OCI-LY1 (cell line): ENCODE measurements around the gene PLCB4.

Experiments used
- H2AFZ ChIP-seq: fragments of 200-600 bp; sonication (generic), shearing (Covaris generic); 2 replicates; pipeline ENCODE4 v1.6.0; 2014; ENCODE audit warnings: antibody characterized with exemption, mild to moderate bottlenecking, low read length
- H3F3A ChIP-seq: fragments of 200-600 bp; sonication (generic), shearing (Covaris generic); 2 replicates; pipeline ENCODE4 v1.6.0; 2014; ENCODE audit warnings: mild to moderate bottlenecking, antibody characterized with exemption, low read length, moderate library complexity; ENCODE audit not compliant: insufficient read depth
- H3K27ac ChIP-seq: fragments of 200-600 bp; sonication (generic); 2 replicates; pipeline ENCODE4 v1.5.1; 2014; ENCODE audit warnings: low read length, mixed run types, mild to moderate bottlenecking, low read depth; ENCODE audit not compliant: poor library complexity, severe bottlenecking
- H3K27me3 ChIP-seq: fragments of 200-600 bp; sonication (generic); 2 replicates; pipeline ENCODE4 v1.6.0; 2014; ENCODE audit warnings: antibody characterized with exemption, mild to moderate bottlenecking, low read length, moderate library complexity; ENCODE audit not compliant: insufficient read depth
- H3K36me3 ChIP-seq: fragments of 200-600 bp; sonication (generic); 2 replicates; pipeline ENCODE4 v1.6.1; 2014; ENCODE audit warnings: mild to moderate bottlenecking, antibody characterized with exemption, low read length, moderate library complexity, mixed read lengths; ENCODE audit not compliant: insufficient read depth
- H3K4me1 ChIP-seq: fragments of 200-600 bp; sonication (generic); 2 replicates; pipeline ENCODE4 v1.5.1; 2014; ENCODE audit warnings: mild to moderate bottlenecking, low read length, moderate library complexity; ENCODE audit not compliant: insufficient read depth, severe bottlenecking
- H3K4me2 ChIP-seq: fragments of 200-600 bp; sonication (generic), shearing (Covaris generic); 2 replicates; pipeline ENCODE4 v1.6.1; 2014; ENCODE audit warnings: low read length
- H3K4me3 ChIP-seq: fragments of 200-600 bp; sonication (generic); 2 replicates; pipeline ENCODE4 v1.5.1; 2014; ENCODE audit warnings: low read length, low read depth, mild to moderate bottlenecking, mixed read lengths; ENCODE audit not compliant: poor library complexity, severe bottlenecking
- H3K79me2 ChIP-seq: fragments of 200-600 bp; shearing (Covaris generic); 2 replicates; pipeline ENCODE4 v1.6.1; 2016; ENCODE audit warnings: mixed run types, low read length, mixed read lengths; ENCODE audit not compliant: insufficient read depth
- H3K9ac ChIP-seq: fragments of 200-600 bp; sonication (generic), shearing (Covaris generic); 2 replicates; pipeline ENCODE4 v1.6.1; 2014; ENCODE audit warnings: mild to moderate bottlenecking, low read length, mixed read lengths
- H3K9me2 ChIP-seq: fragments of 200-600 bp; sonication (generic), shearing (Covaris generic); 2 replicates; pipeline ENCODE4 v1.6.1; 2014; ENCODE audit warnings: low read depth, mild to moderate bottlenecking, low read length, mixed read lengths
- H3K9me3 ChIP-seq: fragments of 200-600 bp; shearing (Covaris generic); 2 replicates; pipeline ENCODE4 v1.6.1; 2014; ENCODE audit warnings: low read length, mixed read lengths
- H4K20me1 ChIP-seq: fragments of 200-600 bp; sonication (generic), shearing (Covaris generic); 2 replicates; pipeline ENCODE4 v1.6.0; 2016; ENCODE audit warnings: mild to moderate bottlenecking, low read length; ENCODE audit not compliant: insufficient read depth
- CTCF ChIP-seq: fragments of 200-600 bp; sonication (generic), shearing (Covaris generic); IDR thresholded peaks from 2 replicates; pipeline ENCODE4 v1.5.1; 2017; ENCODE audit warnings: mild to moderate bottlenecking, antibody characterized with exemption, low read length, moderate library complexity, mixed read lengths
- EZH2 ChIP-seq: fragments of 200-600 bp; sonication (generic), shearing (Covaris generic); IDR thresholded peaks from 2 replicates; pipeline ENCODE4 v1.8.0; 2017; ENCODE audit warnings: borderline replicate concordance, mixed run types, mild to moderate bottlenecking, antibody characterized with exemption, low read length, moderate library complexity, mixed read lengths

PLCB4 gene

GRCh38 chr20:9137001-9137400 lies 68.1 kb downstream of the PLCB4 start:
- H3K27ac ChIP-seq, result no peak overlapping the region
- H3K9me3 ChIP-seq, result no peaks in the 10 kb centered on the region
- H3F3A ChIP-seq, result no peaks in the 10 kb centered on the region
- no peak overlapping the region for H3K9ac ChIP-seq
- TF ChIP-seq EZH2 (no peak), CTCF (no peak)
- H3K36me3 ChIP-seq, result no peaks in the 10 kb centered on the region
- no peaks in the 10 kb centered on the region for H3K9me2 ChIP-seq
- H3K79me2 ChIP-seq, result no peaks in the 10 kb centered on the region
- no peaks in the 10 kb centered on the region for H3K4me1 ChIP-seq
- H2AFZ ChIP-seq, result no peak overlapping the region
- H4K20me1 ChIP-seq, result no peaks in the 10 kb centered on the region
- H3K4me2 ChIP-seq, result no peak overlapping the region
- no peak overlapping the region for H3K4me3 ChIP-seq
- no peaks in the 10 kb centered on the region for H3K27me3 ChIP-seq

- H4K20me1 ChIP-seq, result no peaks in the 10 kb centered on the region
- H3K4me1 ChIP-seq, result no peaks in the 10 kb centered on the region
- H3F3A ChIP-seq, result no peaks in the 10 kb centered on the region
- H3K9ac ChIP-seq, result no peak overlapping the region
- no peak overlapping the region for H2AFZ ChIP-seq
- no peaks in the 10 kb centered on the region for H3K79me2 ChIP-seq
- no peaks in the 10 kb centered on the region for H3K9me3 ChIP-seq
- H3K9me2 ChIP-seq, result no peaks in the 10 kb centered on the region
- H3K36me3 ChIP-seq, result no peaks in the 10 kb centered on the region
- H3K27ac ChIP-seq, result no peak overlapping the region
- H3K27me3 ChIP-seq, result no peaks in the 10 kb centered on the region
- H3K4me3 ChIP-seq, result no peak overlapping the region
- TF ChIP-seq EZH2 (no peak), CTCF (no peak)
- H3K4me2 ChIP-seq, result no peak overlapping the region
Measured at GRCh38 chr20:9139106-9139833, 70.4 kb downstream of the PLCB4 start.

GRCh38 chr20:9140162-9140760 lies 71.4 kb downstream of the PLCB4 start:
- no peaks in the 10 kb centered on the region for H4K20me1 ChIP-seq
- no peaks in the 10 kb centered on the region for H3F3A ChIP-seq
- H3K4me1 ChIP-seq, result no peaks in the 10 kb centered on the region
- no peaks in the 10 kb centered on the region for H3K9me3 ChIP-seq
- H3K27me3 ChIP-seq, result no peaks in the 10 kb centered on the region
- H3K9me2 ChIP-seq, result no peaks in the 10 kb centered on the region
- H2AFZ ChIP-seq, result no peak overlapping the region
- no peaks in the 10 kb centered on the region for H3K79me2 ChIP-seq
- no peak overlapping the region for H3K4me3 ChIP-seq
- TF ChIP-seq EZH2, result no peak
- TF ChIP-seq CTCF, result no peak
- no peak overlapping the region for H3K9ac ChIP-seq
- H3K27ac ChIP-seq, result no peak overlapping the region
- H3K36me3 ChIP-seq, result no peaks in the 10 kb centered on the region
- no peak overlapping the region for H3K4me2 ChIP-seq
